Common myeloid progenitor, CD34-positive (primary cell): Measurements from ENCODE around the gene TTC12.

Experiments used
- CTCF ChIA-PET: fragments of 350-600 bp; sonication (Branson Sonifier 250); formaldehyde crosslinking; loops from one replicate; lab custom pipeline; 2021; ENCODE audit warnings: antibody characterized with exemption; lab: Charles Lee
- POLR2A ChIA-PET: fragments of 350-600 bp; sonication (Branson Sonifier 250); formaldehyde crosslinking; loops from one replicate; lab custom pipeline; 2021; ENCODE audit warnings: antibody characterized with exemption; lab: Charles Lee
- DNase-seq, 3 donors: peaks; one replicate each; pipeline versions ENCODE4 v3.0.0 to v3.0.0-alpha.2; 2013
- H3K27ac ChIP-seq, 2 experiments: 1 replicate in 1 of 2; 2 replicates in 1 of 2; pipeline ENCODE4 v1.7.0; 2013; ENCODE audit warnings: inconsistent platforms in 2 of 2, low read length in 2 of 2, mild to moderate bottlenecking in 2 of 2, low read depth in 1 of 2, moderate library complexity in 1 of 2; ENCODE audit not compliant: severe bottlenecking in 2 of 2, insufficient read depth in 1 of 2, poor library complexity in 1 of 2
- H3K27me3 ChIP-seq, 5 experiments: replicated peaks in 2 of 5; 1 replicate in 3 of 5; 2 replicates in 2 of 5; pipeline versions ENCODE4 v1.6.1 to v1.7.0; 2013; ENCODE audit warnings: low read length in 4 of 5, mild to moderate bottlenecking in 2 of 5, moderate library complexity in 2 of 5, inconsistent platforms in 1 of 5; ENCODE audit not compliant: insufficient read depth in 5 of 5, control insufficient read depth in 4 of 5
- H3K36me3 ChIP-seq, 4 experiments: 1 replicate in 2 of 4; 2 replicates in 2 of 4; pipeline versions ENCODE4 v1.6.1 to v1.7.0; 2013; ENCODE audit warnings: low read length in 3 of 4, control low read depth in 1 of 4, mild to moderate bottlenecking in 1 of 4; ENCODE audit not compliant: control insufficient read depth in 4 of 4, insufficient read depth in 4 of 4
- H3K4me1 ChIP-seq, 4 experiments: 1 replicate in 3 of 4; 2 replicates in 1 of 4; pipeline versions ENCODE4 v1.6.1 to v1.7.1; 2013; ENCODE audit warnings: low read length in 3 of 4, mild to moderate bottlenecking in 3 of 4, control low read depth in 1 of 4, inconsistent platforms in 1 of 4, moderate library complexity in 1 of 4; ENCODE audit not compliant: control insufficient read depth in 4 of 4, insufficient read depth in 4 of 4; ENCODE audit errors: control extremely low read depth in 1 of 4
- H3K4me3 ChIP-seq, 7 experiments: 1 replicate in 4 of 7; 2 replicates in 3 of 7; pipeline versions ENCODE4 v1.5.1 to v1.7.0; 2013; ENCODE audit warnings: mild to moderate bottlenecking in 7 of 7, low read length in 6 of 7, moderate library complexity in 6 of 7, inconsistent platforms in 2 of 7, low read depth in 2 of 7, control low read depth in 1 of 7; ENCODE audit not compliant: insufficient read depth in 4 of 7, control insufficient read depth in 1 of 7; ENCODE audit errors: extremely low read depth in 1 of 7
- H3K9me3 ChIP-seq, 5 experiments: 1 replicate in 4 of 5; 2 replicates in 1 of 5; pipeline versions ENCODE4 v1.6.1 to v1.7.1; 2013; ENCODE audit warnings: low read length in 4 of 5, mild to moderate bottlenecking in 2 of 5, inconsistent platforms in 1 of 5, low read depth in 1 of 5, moderate library complexity in 1 of 5; ENCODE audit not compliant: control insufficient read depth in 4 of 5, insufficient read depth in 2 of 5; ENCODE audit errors: control extremely low read depth in 1 of 5
- WGBS: methylation state at CpG from one replicate; pipeline ENCODE4 v1.1.5; 2013; ENCODE audit not compliant: insufficient coverage; 5-methylcytosine and 5-hydroxymethylcytosine counted together

TTC12 gene

DNA sequence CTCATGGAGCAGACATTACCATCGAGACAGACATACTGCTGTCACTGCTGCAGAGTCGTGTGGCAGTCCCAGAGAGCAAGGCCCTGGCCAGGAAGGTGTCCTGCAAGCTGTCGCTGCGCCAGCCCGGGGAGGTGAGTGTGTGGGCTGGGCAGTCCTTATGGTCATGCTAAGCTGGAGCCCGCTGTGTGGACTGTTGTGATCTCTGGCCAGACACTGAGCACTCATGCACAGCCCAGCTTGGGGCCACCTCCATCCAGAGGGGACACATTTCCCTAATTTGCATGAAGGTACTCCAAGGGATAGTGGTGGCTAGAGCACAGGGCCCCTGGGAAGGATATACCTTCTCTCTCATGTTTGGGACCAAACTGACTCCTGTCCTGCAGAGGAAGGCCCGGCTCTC is 82.8 kb downstream of the TTC12 start:
- 91% methylated on average over 5 of the region's 7 CpGs for WGBS
- DNase-seq = no peak
- Histone ChIP-seq H3K4me3 (no peak overlapping the region), H3K4me1 (peaks cover 0 to 7% (median 2%) of the 10 kb centered on the region in 4 experiments), H3K27ac (no peak overlapping the region), H3K27me3 (no peaks in the 10 kb centered on the region), H3K36me3 (no peaks in the 10 kb centered on the region), H3K9me3 (no peaks in the 10 kb centered on the region)
- CTCF ChIA-PET = interaction anchor here (1.0 kb wide), 1 partner anchor 96 kb away, joined by 3 read pairs; no protein-coding TSS in a partner anchor
- POLR2A ChIA-PET = no interaction called here

DNA sequence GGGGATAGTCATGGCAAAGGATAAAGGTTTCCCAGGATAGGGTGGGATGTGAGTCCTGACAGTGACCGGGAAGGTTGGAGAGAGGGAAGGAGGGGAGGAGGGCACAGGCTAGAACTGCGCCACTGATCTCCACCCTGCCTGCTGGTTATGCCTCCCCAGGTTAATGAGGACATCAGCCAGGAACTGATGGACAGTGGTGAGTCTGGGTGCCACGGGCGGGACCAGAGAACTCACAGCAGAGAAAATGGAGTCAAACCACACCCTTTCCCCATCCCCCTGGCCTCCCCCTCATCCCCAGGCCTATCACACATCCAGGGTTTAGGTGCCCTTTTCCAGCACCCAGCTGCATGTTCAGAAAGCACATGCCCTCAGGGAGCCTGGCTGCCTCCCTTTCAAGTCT is 83.4 kb downstream of the TTC12 start:
- 94% methylated on average over 2 of the region's 4 CpGs for WGBS
- Histone ChIP-seq H3K27me3 (no peaks in the 10 kb centered on the region), H3K36me3 (no peaks in the 10 kb centered on the region), H3K4me3 (no peak overlapping the region), H3K4me1 (peaks cover 0 to 7% (median 2%) of the 10 kb centered on the region in 4 experiments), H3K27ac (no peak overlapping the region), H3K9me3 (no peaks in the 10 kb centered on the region)
- CTCF ChIA-PET = interaction anchor here (0.6 kb wide), 1 partner anchor 874 kb away, joined by 3 read pairs; no protein-coding TSS in a partner anchor
- POLR2A ChIA-PET = no interaction called here
- no peak for DNase-seq

DNA sequence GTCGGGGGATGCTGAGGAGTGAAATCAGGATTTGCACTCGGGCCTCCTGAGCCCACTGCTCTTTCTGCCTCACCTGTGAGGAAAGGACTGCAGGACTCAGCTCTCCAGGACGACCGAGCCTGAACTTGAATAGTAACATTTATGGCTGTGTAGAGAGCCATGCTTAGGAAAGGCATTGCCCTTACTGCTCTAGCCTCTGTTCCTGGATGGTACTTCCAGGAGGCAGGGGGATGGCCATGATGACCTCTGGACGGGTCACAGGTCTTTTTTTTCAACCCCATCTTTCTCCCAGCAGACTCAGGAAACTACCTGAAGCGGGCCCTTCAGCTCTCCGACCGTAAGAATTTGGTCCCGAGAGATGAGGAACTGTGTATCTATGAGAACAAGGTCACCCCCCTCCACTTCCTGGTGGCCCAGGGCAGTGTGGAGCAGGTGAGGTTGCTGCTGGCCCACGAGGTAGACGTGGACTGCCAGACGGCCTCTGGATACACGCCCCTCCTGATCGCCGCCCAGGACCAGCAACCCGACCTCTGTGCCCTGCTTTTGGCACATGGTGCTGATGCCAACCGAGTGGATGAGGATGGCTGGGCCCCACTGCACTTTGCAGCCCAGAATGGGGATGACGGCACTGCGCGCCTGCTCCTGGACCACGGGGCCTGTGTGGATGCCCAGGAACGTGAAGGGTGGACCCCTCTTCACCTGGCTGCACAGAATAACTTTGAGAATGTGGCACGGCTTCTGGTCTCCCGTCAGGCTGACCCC is 84.5 kb downstream of the TTC12 start:
- ChIA-PET CTCF (interaction anchor here (0.6 to 1.3 kb wide), 2 partner anchors 22 to 873 kb away, joined by 3 read pairs; no protein-coding TSS in a partner anchor), POLR2A (no interaction called here)
- no peak for DNase-seq
- no peaks in the 10 kb centered on the region for H3K36me3 ChIP-seq
- H3K27ac ChIP-seq = no peak overlapping the region
- H3K4me1 ChIP-seq = peaks cover 0 to 7% (median 2%) of the 10 kb centered on the region in 4 experiments
- H3K9me3 ChIP-seq = no peaks in the 10 kb centered on the region
- H3K27me3 ChIP-seq = no peaks in the 10 kb centered on the region
- WGBS = 89% methylated on average over 21 of the region's 24 CpGs
- H3K4me3 ChIP-seq = no peak overlapping the region

DNA sequence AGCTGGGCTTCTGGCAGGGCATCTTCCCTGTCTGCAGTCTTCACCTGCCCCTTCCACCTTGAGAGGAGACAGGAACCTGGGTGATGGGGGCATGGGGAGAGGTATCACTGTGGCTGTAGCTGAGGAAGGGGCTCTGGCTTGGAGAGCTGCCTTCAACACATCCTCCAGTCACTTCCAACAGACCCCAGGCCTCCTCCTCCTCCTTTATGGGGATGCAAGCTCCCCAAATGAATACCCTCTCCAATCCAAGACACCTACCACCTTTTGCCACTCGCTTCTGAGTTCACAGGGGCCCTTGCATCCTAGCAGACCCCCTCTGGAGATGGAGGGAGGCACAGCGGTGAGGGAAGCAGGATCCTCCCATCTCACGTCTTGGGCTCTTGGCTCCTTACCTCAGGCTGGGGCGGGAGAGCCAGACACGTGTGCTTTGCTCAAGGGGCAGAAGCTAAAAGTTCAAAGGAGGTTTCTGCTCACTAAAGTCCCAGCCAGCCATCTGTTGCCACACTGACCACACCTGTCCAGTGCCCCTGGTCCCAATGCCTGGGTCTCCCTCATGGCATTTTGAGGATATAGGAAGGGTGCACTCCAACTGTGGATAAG is 86.3 kb downstream of the TTC12 start:
- DNase-seq = no peak
- ChIA-PET CTCF (interaction anchor here (1.3 to 1.4 kb wide), 2 partner anchors 13 to 20 kb away, joined by 3 to 4 read pairs; partner anchors contain the start of gene ANKK1), POLR2A (no interaction called here)
- Histone ChIP-seq H3K27me3 (no peaks in the 10 kb centered on the region), H3K9me3 (no peaks in the 10 kb centered on the region), H3K4me1 (peaks cover 0 to 14% (median 6%) of the 10 kb centered on the region in 4 experiments), H3K27ac (no peak overlapping the region), H3K4me3 (no peak overlapping the region), H3K36me3 (no peaks in the 10 kb centered on the region)
- WGBS = 78% methylated on average over 5 of the region's 5 CpGs

DNA sequence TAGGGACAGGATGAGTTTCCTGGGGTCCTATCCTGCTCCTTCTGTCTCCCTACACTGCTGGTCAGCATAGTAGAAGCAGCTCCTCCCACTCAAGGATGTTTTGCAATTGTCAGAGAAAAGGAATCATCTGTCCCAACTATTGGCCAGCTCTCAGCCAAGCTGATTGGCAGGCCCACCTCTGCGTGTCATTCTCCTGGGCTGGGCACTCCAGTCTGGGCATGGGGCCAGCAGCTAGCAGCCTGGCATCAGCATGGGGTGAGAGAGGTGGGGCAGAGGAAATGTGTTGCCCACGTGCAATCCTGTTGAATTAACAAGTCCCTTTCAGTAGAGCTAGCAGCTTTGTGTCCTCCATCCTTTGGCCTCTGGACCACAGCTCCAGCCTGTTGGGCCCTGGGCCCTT is 87.3 kb downstream of the TTC12 start:
- ChIA-PET CTCF (interaction anchor here (1.4 kb wide), 1 partner anchor 14 kb away, joined by 4 read pairs; the partner anchor contains the start of gene ANKK1), POLR2A (interaction anchor here (0.5 kb wide), 2 partner anchors 193 to 1365 kb away, joined by 5 to 6 read pairs; no protein-coding TSS in a partner anchor)
- no peaks in the 10 kb centered on the region for H3K27me3 ChIP-seq
- 0% methylated on average over 2 of the region's 2 CpGs for WGBS
- DNase-seq = peak; percentile 50 to 89 (median 80)
- H3K4me1 ChIP-seq = peaks cover 0 to 17% (median 6%) of the 10 kb centered on the region in 4 experiments
- H3K36me3 ChIP-seq = no peaks in the 10 kb centered on the region
- no peak overlapping the region for H3K4me3 ChIP-seq
- H3K27ac ChIP-seq = no peak overlapping the region
- no peaks in the 10 kb centered on the region for H3K9me3 ChIP-seq

DNA sequence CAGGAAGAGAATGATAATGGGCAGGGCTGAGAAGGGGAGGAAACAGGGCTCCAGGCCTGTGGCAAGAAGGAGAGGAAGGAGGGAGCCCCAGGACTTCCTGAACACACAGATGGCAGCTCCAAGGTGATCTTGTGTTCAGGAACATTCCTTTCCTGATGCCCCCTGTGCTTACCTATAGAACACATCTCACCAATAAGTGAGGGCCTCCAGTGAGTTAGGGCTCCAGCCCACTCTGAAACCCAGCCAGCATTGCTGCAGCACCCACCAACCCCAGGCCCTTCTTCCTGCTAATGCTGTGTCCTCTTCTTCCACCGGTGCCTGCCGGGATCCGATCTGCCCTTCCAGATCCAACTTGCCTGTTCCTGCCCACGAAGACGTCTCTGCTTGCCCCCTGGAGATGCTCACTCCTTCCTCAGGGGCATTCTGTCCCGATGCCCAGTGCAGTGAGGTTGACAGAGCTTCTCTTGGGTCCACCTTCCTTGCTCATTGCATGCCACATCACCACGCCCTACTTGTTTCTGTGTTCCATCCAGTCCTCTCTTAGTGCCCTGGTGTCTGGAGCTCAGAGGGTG is 90.6 kb downstream of the TTC12 start:
- Histone ChIP-seq H3K27ac (no peak overlapping the region), H3K27me3 (no peaks in the 10 kb centered on the region)
- 94% methylated on average over 7 of the region's 7 CpGs for WGBS

More for the DNA sequence above, 90.6 kb downstream of the TTC12 start:
- H3K9me3 ChIP-seq = no peaks in the 10 kb centered on the region
- H3K36me3 ChIP-seq = no peaks in the 10 kb centered on the region
- no peak for DNase-seq
- H3K4me3 ChIP-seq = peak overlapping the region in 1 of 7 experiments; percentile 19
- POLR2A ChIA-PET = no interaction called here
- H3K4me1 ChIP-seq = peaks cover 0 to 17% (median 6%) of the 10 kb centered on the region in 4 experiments
- CTCF ChIA-PET = interaction anchor here (1.0 kb wide), 1 partner anchor 14 kb away, joined by 3 read pairs; no protein-coding TSS in a partner anchor
